Measurements from ENCODE around the gene SRSF4. TPM values are rescaled to one million over a fixed set of nuclear protein-coding genes. Genes with fewer than 3 reads are reported as not detected.
A peak's percentile ranks its signal among the peaks of the same experiment; 100 is the strongest.

Gene SRSF4
- total and polyA plus RNA-seq, 10 of the 15 experiments (the other 5 are each of a cell fraction or from before 2014, with no cell fraction given) = 17.2 to 107 (median 78.6) TPM

DNA sequence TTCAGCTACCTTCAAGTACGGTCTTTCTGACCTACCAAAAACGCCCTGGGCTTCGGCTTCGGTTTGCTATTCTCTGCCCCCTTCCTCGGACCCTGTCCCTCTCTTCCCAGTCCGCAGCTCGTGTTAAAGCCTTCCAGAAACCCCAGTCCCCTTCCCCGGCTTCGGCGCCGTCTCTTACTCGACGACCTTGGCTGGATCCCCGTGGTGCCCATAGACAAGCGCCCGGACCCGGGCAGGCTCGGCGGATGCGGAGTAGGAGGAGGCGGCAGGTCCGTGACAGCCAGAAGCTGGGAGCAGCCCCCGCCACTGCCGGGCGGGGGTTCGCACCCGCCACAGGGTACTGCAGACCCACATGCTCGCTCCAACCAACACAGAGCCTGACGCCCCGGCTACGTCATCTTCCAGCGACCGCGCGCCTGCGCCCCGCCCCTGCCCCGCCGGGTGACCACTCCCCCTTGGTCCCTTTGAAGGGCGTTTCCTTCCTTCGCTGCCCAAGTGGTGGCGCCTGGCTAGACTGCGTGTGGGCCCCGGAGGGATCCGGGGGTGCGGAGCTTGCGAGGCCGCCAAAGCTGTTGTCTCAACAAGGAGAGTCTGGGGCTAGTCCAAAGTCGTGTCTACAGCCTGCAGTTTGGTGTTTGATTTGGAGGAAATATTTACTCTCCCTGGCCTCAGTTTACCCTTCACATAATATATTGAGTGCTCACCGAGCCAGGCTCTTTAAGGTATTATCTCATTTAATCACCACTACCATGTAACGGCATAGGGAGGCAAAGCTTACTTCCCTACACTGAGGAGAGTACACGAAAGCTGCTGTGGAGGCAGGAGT is 49.1 kb upstream of the SRSF4 start, which contains the start of gene MECR (continued):
- TF ChIP-seq, protein P1, sequence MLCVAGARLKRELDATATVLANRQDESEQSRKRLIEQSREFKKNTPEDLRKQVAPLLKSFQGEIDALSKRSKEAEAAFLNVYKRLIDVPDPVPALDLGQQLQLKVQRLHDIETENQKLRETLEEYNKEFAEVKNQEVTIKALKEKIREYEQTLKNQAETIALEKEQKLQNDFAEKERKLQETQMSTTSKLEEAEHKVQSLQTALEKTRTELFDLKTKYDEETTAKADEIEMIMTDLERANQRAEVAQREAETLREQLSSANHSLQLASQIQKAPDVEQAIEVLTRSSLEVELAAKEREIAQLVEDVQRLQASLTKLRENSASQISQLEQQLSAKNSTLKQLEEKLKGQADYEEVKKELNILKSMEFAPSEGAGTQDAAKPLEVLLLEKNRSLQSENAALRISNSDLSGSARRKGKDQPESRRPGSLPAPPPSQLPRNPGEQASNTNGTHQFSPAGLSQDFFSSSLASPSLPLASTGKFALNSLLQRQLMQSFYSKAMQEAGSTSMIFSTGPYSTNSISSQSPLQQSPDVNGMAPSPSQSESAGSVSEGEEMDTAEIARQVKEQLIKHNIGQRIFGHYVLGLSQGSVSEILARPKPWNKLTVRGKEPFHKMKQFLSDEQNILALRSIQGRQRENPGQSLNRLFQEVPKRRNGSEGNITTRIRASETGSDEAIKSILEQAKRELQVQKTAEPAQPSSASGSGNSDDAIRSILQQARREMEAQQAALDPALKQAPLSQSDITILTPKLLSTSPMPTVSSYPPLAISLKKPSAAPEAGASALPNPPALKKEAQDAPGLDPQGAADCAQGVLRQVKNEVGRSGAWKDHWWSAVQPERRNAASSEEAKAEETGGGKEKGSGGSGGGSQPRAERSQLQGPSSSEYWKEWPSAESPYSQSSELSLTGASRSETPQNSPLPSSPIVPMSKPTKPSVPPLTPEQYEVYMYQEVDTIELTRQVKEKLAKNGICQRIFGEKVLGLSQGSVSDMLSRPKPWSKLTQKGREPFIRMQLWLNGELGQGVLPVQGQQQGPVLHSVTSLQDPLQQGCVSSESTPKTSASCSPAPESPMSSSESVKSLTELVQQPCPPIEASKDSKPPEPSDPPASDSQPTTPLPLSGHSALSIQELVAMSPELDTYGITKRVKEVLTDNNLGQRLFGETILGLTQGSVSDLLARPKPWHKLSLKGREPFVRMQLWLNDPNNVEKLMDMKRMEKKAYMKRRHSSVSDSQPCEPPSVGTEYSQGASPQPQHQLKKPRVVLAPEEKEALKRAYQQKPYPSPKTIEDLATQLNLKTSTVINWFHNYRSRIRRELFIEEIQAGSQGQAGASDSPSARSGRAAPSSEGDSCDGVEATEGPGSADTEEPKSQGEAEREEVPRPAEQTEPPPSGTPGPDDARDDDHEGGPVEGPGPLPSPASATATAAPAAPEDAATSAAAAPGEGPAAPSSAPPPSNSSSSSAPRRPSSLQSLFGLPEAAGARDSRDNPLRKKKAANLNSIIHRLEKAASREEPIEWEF (IDR thresholded peaks at IDR 0.05; ENCODE audit: insufficient replicate concordance, low read depth, low read length) = no peak
- TF ChIP-seq SUZ12 (IDR thresholded peaks at IDR 0.05; ENCODE audit: unreplicated experiment) = no peak
- peak; percentile 62; the same call in 1 of the 2 replicates for TF ChIP-seq RFX5 (IDR thresholded peaks at IDR 0.05; ENCODE audit: low read depth, low read length)
- TF ChIP-seq NRF1 (conservative IDR thresholded peaks at IDR 0.05; ENCODE audit: low read depth, low read length) = peak; percentile 57
- peak; percentile 83 for TF ChIP-seq POU2F2 (IDR thresholded peaks at IDR 0.05; ENCODE audit: borderline replicate concordance, low read depth, low read length)
- TF ChIP-seq YBX1 (IDR thresholded peaks at IDR 0.05) = no peak
- TF ChIP-seq RCOR1 (conservative IDR thresholded peaks at IDR 0.05; ENCODE audit: low read depth, low read length) = 0 out of 2 replicates have a peak, but pooled peaks have one; percentile 6
- TF ChIP-seq HDGF (IDR thresholded peaks at IDR 0.05) = peak; percentile 35; the same call in 1 of the 2 replicates
- TF ChIP-seq POLR2AphosphoS5 (IDR thresholded peaks at IDR 0.05; ENCODE audit: low read length) = peak; percentile 89
- TF ChIP-seq MEF2B (IDR thresholded peaks at IDR 0.05; ENCODE audit: partially characterized antibody, poor library complexity, severe bottlenecking) = peak; percentile 25
- TF ChIP-seq SMAD5 (IDR thresholded peaks at IDR 0.05; ENCODE audit: low read depth) = no peak; the same call in 1 of the 2 replicates
- TF ChIP-seq, protein P2, sequence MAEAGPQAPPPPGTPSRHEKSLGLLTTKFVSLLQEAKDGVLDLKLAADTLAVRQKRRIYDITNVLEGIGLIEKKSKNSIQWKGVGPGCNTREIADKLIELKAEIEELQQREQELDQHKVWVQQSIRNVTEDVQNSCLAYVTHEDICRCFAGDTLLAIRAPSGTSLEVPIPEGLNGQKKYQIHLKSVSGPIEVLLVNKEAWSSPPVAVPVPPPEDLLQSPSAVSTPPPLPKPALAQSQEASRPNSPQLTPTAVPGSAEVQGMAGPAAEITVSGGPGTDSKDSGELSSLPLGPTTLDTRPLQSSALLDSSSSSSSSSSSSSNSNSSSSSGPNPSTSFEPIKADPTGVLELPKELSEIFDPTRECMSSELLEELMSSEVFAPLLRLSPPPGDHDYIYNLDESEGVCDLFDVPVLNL (IDR thresholded peaks at IDR 0.05; ENCODE audit: low read depth, low read length) = 0 out of 2 replicates have a peak, but pooled peaks have one; percentile 35
- TF ChIP-seq SPI1 (IDR thresholded peaks at IDR 0.05; ENCODE audit: borderline replicate concordance, insufficient read depth, low read depth, low read length) = 0 out of 2 replicates have a peak, but pooled peaks have one; percentile 2
- TF ChIP-seq BACH1 (IDR thresholded peaks at IDR 0.05; ENCODE audit: borderline replicate concordance) = no peak
- no peak; the same call in 1 of the 2 replicates for TF ChIP-seq ZBED1 (IDR thresholded peaks at IDR 0.05; ENCODE audit: borderline replicate concordance)
- TF ChIP-seq RBBP5 (conservative IDR thresholded peaks at IDR 0.05) = no peak
- TF ChIP-seq, protein P3, sequence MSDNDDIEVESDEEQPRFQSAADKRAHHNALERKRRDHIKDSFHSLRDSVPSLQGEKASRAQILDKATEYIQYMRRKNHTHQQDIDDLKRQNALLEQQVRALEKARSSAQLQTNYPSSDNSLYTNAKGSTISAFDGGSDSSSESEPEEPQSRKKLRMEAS (IDR thresholded peaks at IDR 0.05; ENCODE audit: low read depth, low read length) = peak; percentile 91
- TF ChIP-seq KAT2A (conservative IDR thresholded peaks at IDR 0.05; ENCODE audit: control insufficient read depth, low read depth, low read length) = no peak
- 0 out of 2 replicates have a peak, but pooled peaks have one; percentile 28 for TF ChIP-seq JUND (IDR thresholded peaks at IDR 0.05; ENCODE audit: low read depth, low read length)
- no peak for TF ChIP-seq CHD1 (IDR thresholded peaks at IDR 0.05; ENCODE audit: low read depth, low read length)
- peak; percentile 90 for TF ChIP-seq POLR2AphosphoS2 (IDR thresholded peaks at IDR 0.05; ENCODE audit: low read depth, low read length)
- TF ChIP-seq FOXM1 (IDR thresholded peaks at IDR 0.05; ENCODE audit: low read depth, low read length) = no peak
- TF ChIP-seq SIN3A (IDR thresholded peaks at IDR 0.05; ENCODE audit: low read depth, low read length) = peak; percentile 93
- no peak for TF ChIP-seq KLF5 (IDR thresholded peaks at IDR 0.05; ENCODE audit: partially characterized antibody)
- TF ChIP-seq FOS (IDR thresholded peaks at IDR 0.05; ENCODE audit: borderline replicate concordance, extremely low read depth, insufficient read length) = no peak

All from GM12878 (cell line).